Measurements from ENCODE around the gene CFAP410.
A peak's percentile ranks its signal among the peaks of the same experiment; 100 is the strongest.

The CFAP410 gene

GRCh38 chr21:44375761-44376241 lies 36.6 kb upstream of the CFAP410 start:
- no peak for TF ChIP-seq CTCF (IDR thresholded peaks at IDR 0.05; ENCODE audit: insufficient read depth, low read depth, low read length, missing control alignments)

GRCh38 chr21:44375281-44375651 lies 36.1 kb upstream of the CFAP410 start:
- no peak for TF ChIP-seq CTCF (IDR thresholded peaks at IDR 0.05; ENCODE audit: insufficient read depth, low read depth, low read length, missing control alignments)
- no peak overlapping the region for H3K4me3 ChIP-seq (ENCODE audit: low read depth, low read length)
- peak; percentile 47 for DNase-seq (ENCODE audit: low read depth)

More at GRCh38 chr21:44375761-44376241, 36.6 kb upstream of the CFAP410 start:
- H3K4me3 ChIP-seq (ENCODE audit: low read depth, low read length) = no peak overlapping the region
- no peak for DNase-seq (ENCODE audit: low read depth)

GRCh38 chr21:44374601-44375280 lies 35.6 kb upstream of the CFAP410 start:
- no peak for DNase-seq (ENCODE audit: low read depth)
- no peak overlapping the region for H3K4me3 ChIP-seq (ENCODE audit: low read depth, low read length)
- no peak for TF ChIP-seq CTCF (IDR thresholded peaks at IDR 0.05; ENCODE audit: insufficient read depth, low read depth, low read length, missing control alignments)

- TF ChIP-seq CTCF (IDR thresholded peaks at IDR 0.05; ENCODE audit: insufficient read depth, low read depth, low read length, missing control alignments) = no peak
- H3K4me3 ChIP-seq (ENCODE audit: low read depth, low read length) = no peak overlapping the region
- DNase-seq (ENCODE audit: low read depth) = no peak
Observed at GRCh38 chr21:44372616-44373015, 33.4 kb upstream of the CFAP410 start.

GRCh38 chr21:44371596-44371995 lies 32.4 kb upstream of the CFAP410 start:
- DNase-seq (ENCODE audit: low read depth) = no peak

GRCh38 chr21:44370786-44371410 lies 31.7 kb upstream of the CFAP410 start:
- DNase-seq (ENCODE audit: low read depth) = no peak
- H3K4me3 ChIP-seq (ENCODE audit: low read depth, low read length) = no peak overlapping the region
- no peak for TF ChIP-seq CTCF (IDR thresholded peaks at IDR 0.05; ENCODE audit: insufficient read depth, low read depth, low read length, missing control alignments)

More at GRCh38 chr21:44371596-44371995, 32.4 kb upstream of the CFAP410 start:
- H3K4me3 ChIP-seq (ENCODE audit: low read depth, low read length) = no peak overlapping the region
- TF ChIP-seq CTCF (IDR thresholded peaks at IDR 0.05; ENCODE audit: insufficient read depth, low read depth, low read length, missing control alignments) = no peak

Data from GM12865 (cell line).